HK-2 (cell line): Measurements from ENCODE around the gene MYO1E.

Experiments
- DNase-seq: peaks from one replicate; pipeline ENCODE4 v3.0.0-alpha.2; 2018; ENCODE audit not compliant: unreplicated experiment

Gene MYO1E

GRCh38 chr15:59262316-59262715, 110.4 kb downstream of the MYO1E start:
- DNase-seq, result no peak

GRCh38 chr15:59260090-59260489, 112.6 kb downstream of the MYO1E start:
- no peak for DNase-seq

- no peak for DNase-seq
Measured at GRCh38 chr15:59259137-59259943, 113.3 kb downstream of the MYO1E start.

- no peak for DNase-seq
Measured at GRCh38 chr15:59258317-59258716, 114.4 kb downstream of the MYO1E start.

- DNase-seq, result no peak
Measured at GRCh38 chr15:59257140-59257539, 115.5 kb downstream of the MYO1E start.

GRCh38 chr15:59256482-59256881, 116.2 kb downstream of the MYO1E start:
- DNase-seq, result no peak

- no peak for DNase-seq
Measured at GRCh38 chr15:59255680-59256336, 116.9 kb downstream of the MYO1E start.

- no peak for DNase-seq
Measured at GRCh38 chr15:59252137-59252536, 120.5 kb downstream of the MYO1E start.

- no peak for DNase-seq
Measured at GRCh38 chr15:59251001-59251845, 121.4 kb downstream of the MYO1E start.

GRCh38 chr15:59250249-59250648, 122.4 kb downstream of the MYO1E start:
- no peak for DNase-seq

- DNase-seq, result no peak
Measured at GRCh38 chr15:59249816-59250215, 122.9 kb downstream of the MYO1E start.

- no peak for DNase-seq
Measured at GRCh38 chr15:59247364-59247763, 125.3 kb downstream of the MYO1E start.

GRCh38 chr15:59245559-59245958, 127.1 kb downstream of the MYO1E start:
- no peak for DNase-seq

- no peak for DNase-seq
Measured at GRCh38 chr15:59244337-59244736, 128.3 kb downstream of the MYO1E start.

- DNase-seq, result no peak
Measured at GRCh38 chr15:59243622-59244021, 129.0 kb downstream of the MYO1E start.

- no peak for DNase-seq
Measured at GRCh38 chr15:59242649-59243048, 130.0 kb downstream of the MYO1E start.

GRCh38 chr15:59240036-59240435, 132.6 kb downstream of the MYO1E start:
- no peak for DNase-seq

GRCh38 chr15:59237924-59238331, 134.7 kb downstream of the MYO1E start:
- no peak for DNase-seq

- DNase-seq, result no peak
Measured at GRCh38 chr15:59237119-59237855, 135.4 kb downstream of the MYO1E start.

GRCh38 chr15:59236394-59236793, 136.3 kb downstream of the MYO1E start:
- DNase-seq, result no peak

GRCh38 chr15:59232476-59232875, 140.2 kb downstream of the MYO1E start:
- DNase-seq, result no peak
